Suppressor macrophage (primary cell): ENCODE results near the gene CAMSAP1.

Experiments used
- DNase-seq, 4 experiments: peaks; one replicate each; pipeline ENCODE4 v3.0.0-alpha.2; 2020 to 2022

CAMSAP1 gene

DNA sequence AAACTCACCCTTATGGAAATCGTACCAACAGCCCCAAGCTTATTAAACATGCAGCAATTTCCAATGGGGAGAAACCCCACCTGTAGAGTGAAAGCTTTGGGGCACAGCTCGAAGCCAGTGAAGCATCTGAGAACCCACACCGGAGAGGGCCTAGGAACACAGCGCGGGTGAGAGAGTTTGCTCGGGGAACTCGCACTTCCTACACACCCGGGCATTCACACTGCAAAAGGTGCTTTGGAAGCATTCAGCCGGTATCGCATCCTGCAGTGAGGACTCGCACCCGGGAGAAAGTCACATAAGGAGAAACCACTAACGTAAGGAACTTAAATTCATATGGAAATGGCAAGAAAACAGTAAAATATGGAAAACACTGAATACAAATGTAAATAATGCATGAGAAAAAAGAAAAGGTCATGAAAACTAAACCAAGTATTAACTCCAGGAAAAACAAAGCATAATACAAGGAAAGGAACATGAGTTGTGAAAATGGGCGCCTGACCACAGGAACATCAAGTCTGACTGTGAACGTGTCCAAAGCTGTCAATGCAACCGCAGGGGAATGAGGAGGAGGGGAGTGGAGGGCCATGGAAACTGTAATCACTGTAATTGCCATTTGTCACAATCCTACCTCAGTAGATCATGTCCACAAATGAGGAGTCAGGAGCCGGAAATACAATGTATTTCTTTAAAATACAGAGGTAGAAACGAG is 28.7 kb downstream of the CAMSAP1 start:
- DNase-seq = no peak

DNA sequence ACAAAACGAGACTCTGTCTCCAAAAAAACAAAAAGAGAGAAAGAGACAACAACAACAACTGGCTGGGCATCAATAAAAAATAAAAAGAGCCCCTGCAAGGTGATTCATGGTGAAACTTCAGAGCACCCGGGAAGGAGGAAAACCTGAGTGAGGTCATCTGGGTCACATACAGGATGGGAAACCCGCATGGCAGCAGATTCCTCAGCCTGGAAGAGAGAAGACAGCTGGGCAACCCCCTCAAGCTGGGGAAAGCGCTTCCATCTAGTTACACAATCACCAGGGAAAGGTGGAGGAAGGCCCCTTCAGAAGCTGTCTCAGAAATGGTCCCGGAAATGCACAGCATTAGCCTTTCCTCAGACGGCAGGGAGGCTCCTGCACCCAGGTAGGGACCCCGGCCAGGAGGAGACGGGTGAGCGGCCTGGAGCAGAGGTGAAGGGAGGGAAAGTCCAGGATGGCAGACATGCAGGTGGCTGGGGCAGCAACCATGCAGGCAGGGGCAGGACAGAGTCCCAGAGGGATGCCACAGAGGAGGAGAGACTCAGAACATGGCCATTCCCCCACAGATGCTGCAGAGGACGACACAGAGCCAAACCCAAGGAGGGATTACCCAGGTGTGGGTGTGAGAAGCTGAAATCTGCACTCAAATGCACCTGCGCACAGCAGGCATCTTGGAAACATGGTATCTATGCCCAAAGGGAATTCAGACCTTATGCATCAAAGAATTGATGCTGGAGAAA is 29.4 kb downstream of the CAMSAP1 start:
- no peak for DNase-seq

DNA sequence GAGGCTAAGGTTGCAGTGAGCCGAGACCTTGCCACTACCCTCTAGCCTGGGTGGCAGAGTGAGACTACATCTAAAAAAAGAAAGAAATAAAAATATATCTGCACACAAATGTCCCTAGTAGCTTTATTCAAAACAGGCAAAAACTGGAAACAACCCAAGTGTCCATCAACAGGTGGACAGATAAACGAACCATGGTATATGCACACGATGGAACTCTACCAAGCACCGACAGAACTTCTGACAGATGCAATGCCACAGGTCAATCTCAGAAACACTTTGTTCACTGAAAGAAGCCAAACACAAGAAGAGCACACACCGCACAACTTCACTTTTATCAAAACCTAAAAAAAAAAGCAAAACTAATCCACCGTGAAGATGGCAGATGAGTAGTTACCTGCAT is 30.4 kb downstream of the CAMSAP1 start:
- DNase-seq = no peak

DNA sequence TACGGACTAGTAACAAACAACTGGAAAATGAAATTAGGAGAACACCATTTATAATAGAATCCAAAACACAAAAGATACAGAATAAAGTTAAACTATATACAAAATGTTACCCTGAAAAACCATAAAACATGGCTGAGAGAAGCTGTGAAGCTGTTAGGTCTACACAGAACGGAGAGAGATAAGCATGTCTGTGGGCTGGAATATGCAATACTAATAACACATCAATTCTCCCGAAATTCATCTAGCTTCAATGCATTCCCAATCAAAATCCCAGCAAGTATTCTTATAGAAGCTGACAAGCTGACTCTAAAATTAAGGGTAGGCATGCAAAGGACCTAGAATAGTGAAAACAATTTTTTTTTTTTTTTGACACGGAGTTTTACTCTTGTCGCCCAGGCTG is 32.5 kb downstream of the CAMSAP1 start:
- no peak for DNase-seq

DNA sequence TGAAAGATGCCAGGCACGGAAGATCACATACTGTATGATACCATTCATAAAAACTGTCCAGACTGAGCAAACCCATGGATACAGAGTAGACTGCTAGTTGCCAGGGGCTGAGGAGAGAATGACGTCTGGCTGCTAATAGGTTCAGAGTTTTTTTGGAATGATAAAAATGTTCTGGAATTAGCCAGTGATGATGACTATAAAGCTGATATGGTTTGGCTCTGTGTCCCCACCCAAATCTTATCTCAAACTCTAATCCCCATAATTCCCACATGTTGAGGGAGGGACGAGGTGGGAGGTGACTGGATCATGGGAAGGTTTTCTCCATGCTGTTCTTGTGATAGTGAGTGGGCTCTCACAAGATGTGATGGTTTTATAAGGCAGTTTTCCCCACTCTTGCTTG is 37.4 kb downstream of the CAMSAP1 start:
- no peak for DNase-seq

DNA sequence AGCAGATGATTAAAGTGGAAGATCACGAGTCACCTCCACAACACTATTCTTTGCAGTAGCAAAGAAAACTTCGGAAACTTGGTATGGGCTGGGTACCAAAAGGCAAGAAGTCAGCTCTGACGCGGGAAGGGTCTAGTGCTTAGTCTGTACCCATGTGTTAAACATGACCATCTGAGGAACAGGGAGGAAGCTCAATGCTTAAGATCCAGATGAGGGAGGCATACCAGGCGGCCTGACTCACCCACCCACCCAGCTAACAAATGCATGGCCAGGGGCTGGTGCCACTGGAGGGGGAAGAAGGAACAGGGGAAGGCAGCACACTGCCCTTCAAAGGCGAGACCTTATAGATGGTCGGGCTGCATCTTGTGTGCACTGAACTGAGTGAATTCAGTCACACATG is 41.8 kb downstream of the CAMSAP1 start:
- no peak for DNase-seq

DNA sequence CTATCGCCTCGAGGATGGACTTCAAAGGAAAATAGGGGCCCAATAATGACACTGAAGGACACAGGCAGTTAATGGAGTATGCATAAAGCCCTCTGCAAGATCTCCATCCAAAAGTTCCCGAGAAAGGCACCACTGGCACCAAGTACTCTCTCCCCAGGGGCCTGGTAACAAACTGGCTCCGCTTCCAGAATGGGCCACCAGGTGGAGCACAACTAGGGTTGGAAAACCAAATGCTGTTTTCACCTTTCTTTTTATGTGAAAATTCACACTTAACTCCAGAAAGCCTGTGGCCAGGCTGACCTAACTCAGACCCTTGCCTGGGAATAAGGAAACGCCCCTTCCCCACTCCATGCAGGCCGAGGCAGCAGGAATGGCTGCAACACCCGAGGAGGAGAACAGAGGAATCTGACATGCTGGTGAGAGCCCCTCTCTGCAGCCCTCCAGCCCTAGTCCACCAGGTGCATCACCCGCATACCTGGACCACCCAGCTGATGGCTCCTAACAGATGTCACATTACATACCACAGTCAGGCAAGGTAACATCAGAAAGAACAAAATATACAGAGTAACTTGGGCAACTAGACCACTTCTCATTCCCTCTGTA is 42.8 kb downstream of the CAMSAP1 start:
- peak; percentile 66 to 84 (median 79) for DNase-seq

DNA sequence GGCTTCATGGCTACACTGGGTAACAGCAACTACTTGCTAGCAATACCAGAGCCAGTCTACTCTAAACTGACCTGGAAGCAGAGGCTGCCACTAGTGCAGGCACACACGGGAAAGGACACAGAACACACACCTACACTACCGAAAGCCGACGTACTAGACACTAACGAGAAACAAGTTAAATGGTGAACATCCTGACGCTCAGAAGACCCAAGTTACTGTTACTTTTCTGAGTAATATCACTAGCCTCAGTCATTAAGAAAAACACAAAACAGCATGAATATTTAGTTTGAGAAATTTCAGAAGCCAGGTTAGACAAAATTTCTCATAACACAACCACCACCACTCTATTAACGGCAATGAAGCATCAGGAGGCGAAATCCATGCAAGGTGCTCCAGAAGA is 44.5 kb downstream of the CAMSAP1 start:
- DNase-seq = no peak

DNA sequence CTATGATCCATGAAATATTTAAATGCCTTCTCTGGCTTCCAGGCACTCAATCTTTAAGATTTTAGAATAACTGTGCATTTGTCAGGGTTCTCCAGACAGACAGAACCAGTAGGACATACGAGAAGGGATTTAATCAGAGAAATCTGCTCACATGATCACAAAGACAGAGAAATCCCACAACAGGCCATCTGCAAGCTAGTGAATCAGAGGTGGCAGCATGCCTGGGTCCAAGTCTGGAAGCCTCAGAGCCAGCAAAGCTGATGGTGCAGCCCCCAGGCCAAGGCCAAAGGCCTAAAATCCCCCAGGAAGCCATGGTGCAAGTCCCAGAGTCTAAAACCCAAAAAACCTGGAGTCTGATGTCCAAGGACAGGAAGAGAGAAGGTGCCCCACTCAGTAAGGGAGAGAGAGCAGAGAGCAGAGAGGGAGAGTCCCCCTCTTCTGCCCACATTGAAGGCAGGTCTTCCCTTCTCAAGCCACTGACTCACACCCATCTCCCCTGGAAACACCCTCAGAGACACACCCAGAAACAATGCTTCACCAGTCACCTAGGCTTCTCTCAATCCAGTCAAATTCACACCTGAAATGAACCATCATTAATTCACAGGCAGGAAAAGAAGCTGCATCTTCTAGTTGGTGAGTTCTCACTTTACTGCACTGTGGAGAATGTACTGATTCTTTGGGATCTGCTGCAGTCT is 48.7 kb downstream of the CAMSAP1 start:
- DNase-seq = no peak

DNA sequence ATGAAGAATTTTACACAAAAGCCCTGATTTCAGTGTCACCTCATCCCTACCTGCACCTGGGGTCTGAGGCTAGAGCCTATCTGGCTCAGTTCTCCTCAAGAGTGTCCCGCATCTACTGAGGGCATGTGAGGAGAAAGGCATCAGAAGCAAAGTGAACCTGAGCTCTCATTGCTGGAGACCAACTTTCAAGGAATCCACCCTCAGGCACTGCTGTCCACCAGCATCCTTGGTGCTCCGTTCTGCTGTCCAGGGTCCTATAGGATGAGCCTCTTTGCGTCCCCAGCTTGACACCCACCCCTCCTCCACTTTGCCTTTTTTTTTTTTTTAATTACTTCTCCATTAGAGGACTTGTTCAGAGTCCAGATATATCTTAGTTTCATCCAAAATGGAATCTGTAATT is 49.5 kb downstream of the CAMSAP1 start:
- DNase-seq = no peak

DNA sequence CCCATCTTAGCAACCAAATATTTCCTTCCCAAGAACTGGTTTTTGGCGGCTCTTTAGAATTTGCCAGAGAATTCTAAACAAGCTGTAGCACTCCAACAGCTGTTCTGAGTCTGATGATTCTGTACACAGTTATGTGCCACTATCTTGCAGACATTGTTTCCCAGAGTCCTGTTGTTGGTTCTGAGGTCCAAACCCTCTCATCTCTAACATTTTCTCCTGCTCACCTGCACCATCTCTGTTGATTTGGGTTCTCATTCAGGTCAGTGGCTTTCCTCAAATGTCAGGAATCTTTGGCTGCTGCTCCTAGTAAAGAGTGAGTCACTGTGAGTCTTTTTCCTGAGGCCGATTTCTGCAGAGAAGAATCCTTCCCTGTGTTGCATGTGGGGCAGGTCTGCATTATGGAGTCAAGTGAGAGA is 50.0 kb downstream of the CAMSAP1 start:
- no peak for DNase-seq

DNA sequence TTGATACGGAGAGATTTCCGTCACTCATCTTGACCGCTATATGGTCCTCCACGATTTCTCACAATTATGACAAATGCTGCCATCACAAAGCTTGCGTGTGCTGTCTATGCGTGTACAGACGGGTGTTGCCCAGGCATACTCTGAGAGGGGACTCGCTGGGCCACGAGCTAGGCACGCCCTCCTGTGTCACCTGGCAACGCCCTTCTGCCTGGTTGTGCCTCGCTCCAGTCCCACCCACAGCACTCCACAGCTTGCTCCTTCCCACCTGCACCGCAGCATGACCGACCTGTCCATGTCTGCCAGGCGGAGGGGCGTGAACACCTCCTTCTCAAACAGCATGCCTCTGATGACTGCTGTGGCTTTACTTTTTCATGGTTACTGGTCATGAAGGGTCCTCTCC is 55.6 kb downstream of the CAMSAP1 start:
- no peak for DNase-seq

DNA sequence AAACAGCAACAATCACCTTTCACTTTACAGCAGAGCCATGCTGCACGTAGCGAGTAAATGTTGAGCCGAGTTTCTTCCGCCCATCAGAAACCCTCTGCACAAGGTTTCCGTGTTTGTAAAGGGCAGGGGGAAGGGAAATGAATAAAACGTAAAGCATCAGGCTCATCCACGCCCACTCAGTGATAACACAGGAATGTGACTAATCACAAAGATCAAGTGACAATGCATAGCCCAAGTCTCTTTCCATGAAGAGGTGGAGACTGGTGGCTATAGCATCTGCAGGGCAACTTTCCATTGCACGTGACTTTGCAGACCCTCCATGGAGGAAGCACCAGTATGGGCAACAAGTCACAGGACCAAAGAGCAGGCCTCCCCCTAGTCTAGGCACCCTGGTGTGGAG is 56.6 kb downstream of the CAMSAP1 start:
- peak; percentile 21 to 59 (median 41) for DNase-seq

DNA sequence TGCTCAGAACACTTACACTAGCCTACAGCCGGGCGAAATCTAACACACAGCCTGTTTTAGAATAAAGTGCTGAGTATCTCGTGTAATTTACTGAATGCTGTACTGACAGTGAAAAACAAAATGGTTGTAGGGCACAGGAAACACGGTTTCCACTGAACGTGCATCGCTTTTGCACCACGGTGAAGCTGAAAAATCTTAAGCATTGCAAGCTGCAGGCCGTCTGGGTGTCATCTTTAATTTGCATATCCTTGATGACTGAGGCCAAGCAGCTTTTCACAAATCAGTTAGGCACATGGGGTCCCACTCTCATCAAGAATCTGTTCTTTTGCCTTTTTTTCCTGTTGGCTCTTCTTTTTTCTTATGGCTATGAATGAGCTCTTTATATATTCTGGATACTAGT is 58.2 kb downstream of the CAMSAP1 start:
- DNase-seq = no peak

DNA sequence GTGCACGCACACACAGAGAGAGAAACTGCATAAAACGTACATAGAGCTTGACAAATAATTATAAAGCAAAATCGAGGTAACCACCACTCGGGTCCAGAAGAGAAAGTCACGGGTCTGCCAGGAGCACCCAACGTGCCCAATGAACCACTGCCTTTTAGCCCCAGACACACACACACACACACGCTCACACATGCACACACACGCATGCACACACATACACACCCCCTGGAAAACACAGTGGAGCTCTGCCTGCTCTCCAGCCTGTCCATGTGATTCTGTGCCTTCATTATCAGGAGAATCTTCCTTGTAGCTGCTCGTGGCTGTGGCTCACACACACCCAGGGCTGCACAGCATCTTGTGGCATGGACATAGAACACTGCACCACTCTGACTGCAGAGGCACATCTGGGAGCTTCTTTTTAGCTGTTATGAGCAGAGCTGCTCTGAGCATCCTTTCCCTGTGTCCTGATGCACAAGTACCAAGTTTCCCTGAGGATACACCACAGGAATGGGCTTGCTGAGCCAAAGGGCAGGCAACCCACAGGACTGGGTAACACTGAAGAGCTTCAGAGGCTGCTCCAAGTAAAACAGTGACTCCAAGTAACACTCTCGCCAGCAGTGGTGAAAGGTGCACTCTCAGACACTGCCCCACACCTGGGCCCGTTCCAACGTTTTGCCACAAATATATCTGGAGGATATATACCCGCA is 58.9 kb downstream of the CAMSAP1 start:
- DNase-seq = no peak

DNA sequence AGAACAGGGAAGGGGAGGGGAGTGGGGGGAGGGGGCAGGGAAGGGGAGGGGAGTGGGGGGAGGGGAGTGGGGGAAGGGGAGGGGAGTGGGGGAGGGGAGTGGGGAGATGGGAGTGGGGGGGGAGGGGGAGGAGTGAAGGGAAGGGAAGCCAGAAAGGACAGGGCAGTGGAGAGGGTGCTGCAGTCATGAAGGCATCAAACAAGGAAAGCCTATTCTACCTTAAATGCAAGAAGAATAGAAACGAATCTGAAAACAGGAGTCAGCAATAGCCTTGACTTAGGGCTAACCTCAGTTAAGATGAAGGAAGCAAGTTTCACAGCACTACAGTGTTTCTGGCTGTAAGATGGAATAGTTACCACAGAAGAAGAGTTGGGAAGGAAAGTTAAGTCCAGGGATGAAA is 59.5 kb downstream of the CAMSAP1 start:
- DNase-seq = no peak

DNA sequence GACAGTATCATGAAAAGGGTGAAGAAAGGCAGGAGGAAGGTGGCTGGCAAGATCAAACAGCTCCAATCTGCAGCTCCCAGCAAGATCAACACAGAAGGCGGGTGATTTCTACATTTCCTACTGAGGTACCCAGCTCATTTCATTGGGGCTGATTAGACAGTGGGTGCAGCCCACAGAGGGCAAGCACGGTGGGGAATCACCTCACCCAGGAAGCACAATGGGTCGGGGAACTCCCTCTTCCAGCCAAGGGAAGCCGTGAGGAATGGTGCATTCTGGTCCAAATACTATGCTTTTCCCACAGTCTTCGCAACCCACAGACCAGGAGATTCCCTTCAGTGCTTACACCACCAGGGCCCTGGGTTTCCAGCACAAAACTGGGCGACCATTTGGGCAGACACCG is 66.8 kb downstream of the CAMSAP1 start:
- DNase-seq = peak in 1 of 4 experiments; percentile 11

DNA sequence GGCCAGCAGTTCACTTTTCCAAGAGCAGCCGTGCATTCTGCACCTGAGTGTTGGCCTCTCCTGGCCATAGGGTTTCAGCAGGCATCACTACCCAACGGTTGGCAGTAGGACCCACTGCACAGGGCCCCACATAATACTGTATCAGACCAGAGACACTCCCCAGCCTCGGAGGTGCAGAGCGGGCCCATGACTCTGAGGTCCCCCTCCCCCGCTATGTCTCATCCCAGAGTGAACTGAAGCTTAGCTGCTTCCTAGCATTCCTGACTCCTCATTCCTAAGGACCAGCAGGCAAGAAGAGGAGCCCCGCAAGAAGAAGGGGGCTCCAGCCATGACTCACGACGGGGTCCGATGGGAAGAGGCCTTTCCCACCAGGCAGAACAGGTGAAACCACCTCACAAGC is 67.2 kb downstream of the CAMSAP1 start:
- no peak for DNase-seq

DNA sequence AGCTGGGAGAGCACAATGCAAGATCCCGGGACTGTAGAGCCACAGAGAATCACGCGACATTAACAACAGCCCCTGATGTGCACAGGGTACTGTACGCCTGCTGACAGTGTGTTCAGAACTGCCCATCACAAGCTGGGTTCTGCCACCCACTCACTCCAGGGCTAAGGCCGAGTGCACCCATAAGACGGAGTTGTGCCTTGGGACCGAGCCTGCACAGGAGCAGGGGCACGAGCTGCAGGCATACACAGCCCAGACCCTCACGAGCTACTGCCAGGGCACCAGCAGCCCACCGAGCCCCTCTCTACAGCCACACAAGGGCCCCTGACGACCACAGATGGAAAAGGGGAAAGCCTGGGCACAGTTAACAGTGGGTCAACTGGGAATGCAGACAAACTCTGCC is 67.8 kb downstream of the CAMSAP1 start:
- no peak for DNase-seq

DNA sequence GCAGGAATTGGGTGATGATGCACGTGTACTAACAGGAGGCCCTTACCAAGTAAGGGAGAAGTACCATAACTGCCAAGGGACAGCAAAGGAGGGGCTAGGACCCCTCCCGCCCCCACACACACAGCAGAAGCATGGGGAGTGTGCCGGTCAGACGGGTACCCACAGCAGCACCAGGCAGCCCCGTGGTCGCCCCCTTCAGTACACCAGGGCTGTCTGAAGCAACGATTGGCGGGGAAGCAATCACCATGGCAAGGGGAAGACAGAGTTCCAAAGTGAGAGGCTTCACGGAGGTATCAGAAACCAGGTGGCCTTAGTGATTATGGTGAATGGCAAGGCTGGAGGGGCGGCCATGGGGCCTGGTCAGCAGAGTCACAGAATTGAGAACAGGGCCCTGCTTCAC is 72.2 kb downstream of the CAMSAP1 start:
- no peak for DNase-seq

DNA sequence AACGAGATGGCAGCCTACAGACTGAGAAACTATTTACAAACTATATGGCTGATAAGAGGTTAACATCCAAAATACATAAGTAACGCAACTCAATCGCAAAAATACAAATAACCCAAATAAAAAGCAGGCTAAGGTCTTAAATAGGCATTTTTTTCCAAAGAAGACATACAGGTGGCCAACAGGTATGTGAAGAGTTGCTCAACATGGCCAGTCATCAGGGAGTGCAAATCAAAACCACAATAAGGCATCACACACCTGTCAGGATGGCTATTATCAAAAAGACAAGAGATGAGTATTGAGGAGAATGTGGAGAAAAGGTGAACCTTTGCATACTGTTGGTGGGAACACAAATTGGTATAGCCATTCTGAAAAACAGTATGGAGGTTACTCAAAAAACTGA is 73.5 kb downstream of the CAMSAP1 start:
- DNase-seq = no peak

DNA sequence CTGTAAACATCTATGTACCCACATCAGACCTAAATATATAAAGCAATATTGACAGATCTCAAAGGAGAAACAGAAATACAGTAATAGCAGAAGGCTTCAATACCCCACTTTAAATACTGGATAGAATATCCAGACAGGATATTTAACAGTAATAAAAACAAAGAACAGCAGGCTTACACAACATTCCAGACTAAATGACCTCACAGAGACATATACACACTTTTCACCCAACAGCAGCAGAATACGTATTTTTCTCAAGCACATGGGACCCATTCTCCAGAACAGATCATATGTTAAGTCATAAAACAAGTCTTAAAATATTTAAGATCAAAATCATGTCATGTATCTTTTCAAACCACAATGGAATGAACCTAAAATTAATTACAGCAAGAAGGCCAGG is 76.8 kb downstream of the CAMSAP1 start:
- no peak for DNase-seq

DNA sequence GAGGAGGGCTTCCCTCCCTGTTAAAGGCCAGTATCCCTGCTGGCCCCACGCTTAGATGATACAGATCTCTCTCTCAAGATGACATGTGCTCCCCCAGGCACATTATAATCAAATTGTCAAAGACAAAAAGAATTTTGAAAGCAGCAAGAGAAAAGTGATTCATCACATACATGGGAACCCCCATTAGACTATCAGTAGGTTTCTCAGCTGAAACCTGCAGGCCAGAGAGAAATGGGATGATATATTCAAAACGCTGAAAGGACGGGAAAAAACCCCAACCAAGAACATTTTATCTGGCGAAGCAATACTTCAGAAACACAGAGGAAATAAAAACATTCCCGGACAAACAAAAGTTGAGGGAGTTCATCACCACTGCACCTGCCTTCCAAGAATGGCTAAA is 78.7 kb downstream of the CAMSAP1 start:
- DNase-seq = no peak
